PC-9 (cell line): Measurements from ENCODE around the gene PMPCB. TPM values are rescaled to one million over a fixed set of nuclear protein-coding genes. Genes with fewer than 3 reads are reported as not detected.

Experiments used
- BruUV-seq: library from RNA; stranded (reverse); fragments of 400-500 nt; replicated peaks from 2 replicates; lab custom pipeline; 2021; lab: Mats Ljungman, UMichigan
- CTCF ChIA-PET: fragments of 300-600 bp; sonication (Branson Sonifier 250); formaldehyde crosslinking; loops from one replicate; lab custom pipeline; 2022; ENCODE audit warnings: antibody characterized with exemption; lab: Charles Lee
- POLR2A ChIA-PET: fragments of 300-600 bp; sonication (Branson Sonifier 250); formaldehyde crosslinking; loops from one replicate; lab custom pipeline; 2022; ENCODE audit warnings: antibody characterized with exemption; ENCODE audit not compliant: unreplicated experiment; lab: Charles Lee
- DNase-seq, 2 experiments: peaks; one replicate each; pipeline versions ENCODE4 v3.0.0 to v3.0.0-alpha.2; 2015 to 2022; ENCODE audit warnings: mixed read lengths in 1 of 2
- H2AFZ ChIP-seq: fragments of 200-600 bp; sonication (generic); 2 replicates; pipeline ENCODE4 v1.8.1; 2017; ENCODE audit warnings: antibody characterized with exemption
- H3F3A ChIP-seq: fragments of 200-600 bp; sonication (generic); 2 replicates; pipeline ENCODE4 v1.8.1; 2017; ENCODE audit warnings: antibody characterized with exemption, mild to moderate bottlenecking, low read depth; ENCODE audit not compliant: insufficient read depth
- H3K27ac ChIP-seq: fragments of 200-600 bp; sonication (generic); 2 replicates; pipeline ENCODE4 v1.6.1; 2016; ENCODE audit warnings: mixed run types
- H3K27me3 ChIP-seq: fragments of 200-600 bp; sonication (generic); 2 replicates; pipeline ENCODE4 v1.6.1; 2016; ENCODE audit warnings: low read depth, mixed run types; ENCODE audit not compliant: insufficient read depth
- H3K36me3 ChIP-seq: fragments of 200-600 bp; sonication (generic); 2 replicates; pipeline ENCODE4 v1.6.1; 2016; ENCODE audit warnings: low read depth, mixed run types
- H3K4me1 ChIP-seq: fragments of 200-600 bp; sonication (generic); replicated peaks from 2 replicates; pipeline ENCODE4 v1.6.1; 2016; ENCODE audit warnings: mixed run types; ENCODE audit not compliant: insufficient read depth
- H3K4me2 ChIP-seq: fragments of 200-600 bp; sonication (generic); 2 replicates; pipeline ENCODE4 v1.6.1; 2017; ENCODE audit warnings: mixed run types
- H3K4me3 ChIP-seq: fragments of 200-600 bp; sonication (generic); 2 replicates; pipeline ENCODE4 v1.6.1; 2016; ENCODE audit warnings: mixed run types
- H3K79me2 ChIP-seq: fragments of 200-600 bp; sonication (generic); 2 replicates; pipeline ENCODE4 v1.6.1; 2017; ENCODE audit warnings: low read depth, mixed run types
- H3K9me2 ChIP-seq: fragments of 200-600 bp; sonication (generic); 2 replicates; pipeline ENCODE4 v1.8.1; 2017; ENCODE audit warnings: mild to moderate bottlenecking; ENCODE audit not compliant: insufficient read depth
- H3K9me3 ChIP-seq: fragments of 200-600 bp; sonication (generic); 2 replicates; pipeline ENCODE4 v1.8.1; 2016; ENCODE audit warnings: low read depth; ENCODE audit not compliant: insufficient read depth
- H4K20me1 ChIP-seq: fragments of 200-600 bp; sonication (generic); 2 replicates; pipeline ENCODE4 v1.8.1; 2017; ENCODE audit not compliant: insufficient read depth
- CTCF ChIP-seq: fragments of 200-600 bp; sonication (generic); conservative IDR thresholded peaks from 2 replicates; pipeline ENCODE4 v1.6.1; 2017; ENCODE audit warnings: mixed run types, antibody characterized with exemption, mild to moderate bottlenecking, moderate library complexity
- EZH2 ChIP-seq: fragments of 200-600 bp; sonication (generic); IDR thresholded peaks from 2 replicates; pipeline ENCODE4 v1.8.0; 2017; ENCODE audit warnings: antibody characterized with exemption, low read depth
- intact Hi-C: fragments of 100-400 bp; cut with micrococcal nuclease; formaldehyde crosslinking; loops from one replicate; pipeline ENCODE4 v1.10.0; 2022; ENCODE audit not compliant: unreplicated experiment
- total RNA-seq: library from RNA; stranded (reverse); gene quantifications from 2 replicates; pipeline ENCODE4 v1.2.3, GENCODE V29; 2021

The PMPCB gene
- total RNA-seq, 1 experiment from 2014 or later = 78.1 TPM

- DNase-seq = no peak
- TF ChIP-seq EZH2 = no peak
- TF ChIP-seq CTCF = no peak
Observed at GRCh38 chr7:103338864-103339263, 41.6 kb downstream of the PMPCB start.

DNA sequence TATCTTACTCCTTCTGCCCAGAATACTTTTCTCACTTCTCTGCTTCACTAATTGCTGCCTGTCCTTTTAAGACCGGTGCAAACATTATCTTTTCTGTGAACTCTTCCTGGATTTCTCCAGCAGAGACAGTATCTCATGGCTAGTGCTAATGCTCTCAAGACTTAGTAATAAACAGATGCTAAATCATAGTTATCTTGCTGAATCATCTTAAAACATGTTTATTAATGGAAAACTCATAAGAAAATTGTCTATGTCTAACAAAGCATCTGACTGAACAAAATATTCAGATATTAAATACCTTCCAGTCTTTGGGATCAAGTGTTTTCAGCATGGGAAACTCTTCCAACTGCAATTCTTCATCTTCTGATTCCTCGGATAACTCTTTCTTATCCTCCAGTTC is 44.2 kb downstream of the PMPCB start:
- no peak overlapping the region for H2AFZ ChIP-seq
- ChIA-PET POLR2A (no interaction called here), CTCF (no interaction called here)
- H3K4me1 ChIP-seq = peaks cover 17% of the 10 kb centered on the region
- no peak overlapping the region for H3K27ac ChIP-seq
- H4K20me1 ChIP-seq = peaks cover 13% of the 10 kb centered on the region
- intact Hi-C loops = no loop called here
- H3F3A ChIP-seq = no peaks in the 10 kb centered on the region; the same call in 1 of the 2 replicates
- no TSS peak for BruUV-seq
- no peaks in the 10 kb centered on the region for H3K9me2 ChIP-seq
- no peak for DNase-seq
- H3K9me3 ChIP-seq = no peaks in the 10 kb centered on the region
- peaks cover 77% of the 10 kb centered on the region for H3K79me2 ChIP-seq
- H3K4me3 ChIP-seq = no peak overlapping the region
- no peak overlapping the region for H3K4me2 ChIP-seq
- H3K27me3 ChIP-seq = no peaks in the 10 kb centered on the region
- TF ChIP-seq EZH2 (no peak), CTCF (no peak)
- peaks cover 43% of the 10 kb centered on the region for H3K36me3 ChIP-seq

More at GRCh38 chr7:103338864-103339263, 41.6 kb downstream of the PMPCB start:
- Histone ChIP-seq H3K27me3 (no peaks in the 10 kb centered on the region), H3K9me3 (no peaks in the 10 kb centered on the region), H4K20me1 (peaks cover 29% of the 10 kb centered on the region), H3K4me1 (peaks cover 10% of the 10 kb centered on the region), H3K9me2 (no peaks in the 10 kb centered on the region), H3K79me2 (peaks cover 69% of the 10 kb centered on the region), H3F3A (no peaks in the 10 kb centered on the region; the same call in 1 of the 2 replicates), H3K36me3 (peaks cover 62% of the 10 kb centered on the region), H3K27ac (no peak overlapping the region), H3K4me2 (no peak overlapping the region), H2AFZ (no peak overlapping the region), H3K4me3 (no peak overlapping the region)
- no TSS peak for BruUV-seq
- POLR2A ChIA-PET = no interaction called here
- CTCF ChIA-PET = no interaction called here
- intact Hi-C loops = no loop called here

DNA sequence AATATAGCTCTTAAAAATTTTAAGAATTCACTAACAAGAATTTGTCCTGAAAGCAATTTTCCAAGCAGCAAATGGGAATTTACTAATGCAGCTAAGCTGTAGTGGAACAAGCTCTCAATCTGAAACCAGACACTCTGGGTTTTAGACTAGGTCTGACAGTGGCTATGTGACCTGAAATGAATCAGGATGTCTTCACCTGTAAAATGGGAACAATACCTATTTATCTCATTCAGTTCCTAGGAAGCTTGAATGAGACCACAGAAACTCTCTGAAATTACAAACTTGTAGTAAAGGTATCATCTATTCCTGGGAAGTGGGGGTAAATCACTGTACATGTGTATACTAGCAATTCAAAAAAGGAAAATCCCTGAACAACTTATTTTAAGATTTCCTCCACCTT is 46.1 kb downstream of the PMPCB start:
- BruUV-seq = no TSS peak
- Histone ChIP-seq H3K9me3 (no peaks in the 10 kb centered on the region), H3K79me2 (peaks cover 77% of the 10 kb centered on the region), H3K9me2 (no peaks in the 10 kb centered on the region), H2AFZ (peak overlapping the region; percentile 97; the same call in 1 of the 2 replicates), H3K36me3 (peaks cover 28% of the 10 kb centered on the region), H3K4me2 (peak overlapping the region; percentile 98), H3K27me3 (no peaks in the 10 kb centered on the region), H3K4me3 (peak overlapping the region; percentile 95), H3F3A (peaks cover 4% of the 10 kb centered on the region), H4K20me1 (peaks cover 11% of the 10 kb centered on the region), H3K27ac (peak overlapping the region; percentile 76), H3K4me1 (peaks cover 25% of the 10 kb centered on the region)
- ChIA-PET POLR2A (interaction anchor here (0.7 kb wide), 1 partner anchor 287 kb away, joined by 7 read pairs; no protein-coding TSS in a partner anchor), CTCF (interaction anchor here (0.6 kb wide), 1 partner anchor 9 kb away, joined by 9 read pairs; no protein-coding TSS in a partner anchor)
- DNase-seq = no peak
- no peak for TF ChIP-seq CTCF
- no peak for TF ChIP-seq EZH2
- intact Hi-C loops = no loop called here
